H1 (cell line): Measurements from ENCODE around the gene P2RY8. TPM values are rescaled to one million over a fixed set of nuclear protein-coding genes. Genes with fewer than 3 reads are reported as not detected.

Experiments
- CTCF ChIA-PET: fragments of 300-600 bp; sonication (Branson Sonifier 250); formaldehyde crosslinking; loops from one replicate; lab custom pipeline; 2021; ENCODE audit not compliant: partially characterized antibody; lab: Charles Lee
- POLR2A ChIA-PET: fragments of 300-600 bp; sonication (Branson Sonifier 250); formaldehyde crosslinking; loops from one replicate; lab custom pipeline; 2021; ENCODE audit warnings: inconsistent platforms; ENCODE audit not compliant: partially characterized antibody; lab: Charles Lee
- DNase-seq, 2 experiments: peaks; one replicate each; pipeline versions ENCODE4 v3.0.0 to v3.0.0-alpha.2; 2010 to 2022; ENCODE audit warnings: low spot score in 2 of 2, low read depth in 1 of 2, mixed read lengths in 1 of 2
- FAIRE-seq: peaks from 2 replicates; lab custom pipeline; 2011; peaks lifted over from hg19 to GRCh38; lab: Jason Lieb, UNC
- H2AFZ ChIP-seq: 2 replicates; pipeline ENCODE4 v1.8.1; 2012; ENCODE audit warnings: low read length, inconsistent platforms
- H2AK5ac ChIP-seq: 2 replicates; pipeline ENCODE4 v1.6.1; 2013; ENCODE audit warnings: low read depth, low read length
- H2BK120ac ChIP-seq: replicated peaks from 2 replicates; pipeline ENCODE3; 2013; ENCODE audit warnings: low read depth, low read length, inconsistent platforms
- H2BK12ac ChIP-seq: 2 replicates; pipeline ENCODE4 v1.6.1; 2013; ENCODE audit warnings: low read depth, low read length
- H2BK15ac ChIP-seq: 2 replicates; pipeline ENCODE4 v1.6.1; 2013; ENCODE audit warnings: low read length
- H2BK20ac ChIP-seq: 2 replicates; pipeline ENCODE4 v1.6.1; 2013; ENCODE audit warnings: low read length
- H2BK5ac ChIP-seq: 2 replicates; pipeline ENCODE4 v1.6.1; 2013; ENCODE audit warnings: low read depth, low read length
- H3K14ac ChIP-seq: 2 replicates; pipeline ENCODE4 v1.6.1; 2013; ENCODE audit warnings: inconsistent platforms; ENCODE audit not compliant: insufficient read length
- H3K18ac ChIP-seq: 2 replicates; pipeline ENCODE4 v1.6.1; 2013; ENCODE audit warnings: low read length; ENCODE audit errors: extremely low read depth
- H3K23ac ChIP-seq: 2 replicates; pipeline ENCODE4 v1.6.1; 2013; ENCODE audit warnings: inconsistent platforms; ENCODE audit not compliant: insufficient read length
- H3K23me2 ChIP-seq: 2 replicates; pipeline ENCODE4 v1.6.1; 2013; ENCODE audit warnings: low read depth, low read length
- H3K27ac ChIP-seq: 2 replicates; pipeline ENCODE4 v1.6.1; 2011; ENCODE audit warnings: low read depth, low read length, inconsistent platforms
- H3K27me3 ChIP-seq, 4 experiments: replicated peaks in 1 of 4; 1 replicate in 1 of 4; 2 replicates in 3 of 4; pipeline versions ENCODE4 v1.6.1 to v1.8.1; 2011 to 2013; ENCODE audit warnings: low read length in 3 of 4, mild to moderate bottlenecking in 3 of 4, inconsistent platforms in 2 of 4, mixed read lengths in 2 of 4, moderate library complexity in 1 of 4; ENCODE audit not compliant: control insufficient read depth in 3 of 4, insufficient read depth in 3 of 4; ENCODE audit errors: extremely low read depth in 1 of 4
- H3K36me3 ChIP-seq, 4 experiments: 2 replicates each; pipeline versions ENCODE4 v1.6.1 to v1.8.1; 2011 to 2013; ENCODE audit warnings: mild to moderate bottlenecking in 4 of 4, low read length in 3 of 4, moderate library complexity in 2 of 4, control low read depth in 1 of 4, inconsistent platforms in 1 of 4; ENCODE audit not compliant: insufficient read depth in 4 of 4, control insufficient read depth in 2 of 4
- H3K4ac ChIP-seq: replicated peaks from 2 replicates; pipeline ENCODE3; 2013; ENCODE audit warnings: low read length, low read depth, mixed read lengths, inconsistent platforms; ENCODE audit not compliant: insufficient read length
- H3K4me1 ChIP-seq, 4 experiments: replicated peaks in 1 of 4; 1 replicate in 1 of 4; 2 replicates in 3 of 4; pipeline versions ENCODE4 v1.6.1 to v1.8.1; 2011 to 2013; ENCODE audit warnings: low read length in 3 of 4, inconsistent platforms in 2 of 4, mixed read lengths in 1 of 4; ENCODE audit not compliant: insufficient read depth in 4 of 4, control insufficient read depth in 3 of 4
- H3K4me2 ChIP-seq, 2 experiments: 2 replicates each; pipeline versions ENCODE4 v1.6.1 to v1.8.1; 2011 to 2013; ENCODE audit warnings: low read depth in 2 of 2, low read length in 2 of 2, control low read depth in 1 of 2, inconsistent platforms in 1 of 2, mild to moderate bottlenecking in 1 of 2; ENCODE audit not compliant: insufficient read depth in 1 of 2
- H3K4me3 ChIP-seq, 4 experiments: fragments of 200-600, 300-600 bp in 1 of 4; sonication (generic), shearing (Covaris generic), sonication (Bioruptor Twin) in 1 of 4; 2 replicates each; pipeline versions ENCODE4 v1.5.1 to v1.8.1; 2011 to 2016; ENCODE audit warnings: low read length in 4 of 4, low read depth in 3 of 4, control low read depth in 2 of 4, inconsistent platforms in 2 of 4, mild to moderate bottlenecking in 2 of 4, mixed read lengths in 1 of 4, moderate library complexity in 1 of 4; ENCODE audit not compliant: insufficient read depth in 2 of 4; ENCODE audit errors: extremely low read depth in 1 of 4
- H3K56ac ChIP-seq: replicated peaks from 2 replicates; pipeline ENCODE3; 2013; ENCODE audit warnings: low read depth, mild to moderate bottlenecking, mixed read lengths, low read length, inconsistent platforms; ENCODE audit not compliant: insufficient read length
- H3K79me1 ChIP-seq: 2 replicates; pipeline ENCODE4 v1.6.1; 2013; ENCODE audit warnings: low read depth, low read length, control low read depth
- H3K79me2 ChIP-seq, 2 experiments: 2 replicates each; pipeline versions ENCODE4 v1.6.1 to v1.8.1; 2012 to 2013; ENCODE audit warnings: low read length in 2 of 2, mild to moderate bottlenecking in 2 of 2, inconsistent platforms in 1 of 2; ENCODE audit not compliant: insufficient read depth in 2 of 2, control insufficient read depth in 1 of 2
- H3K9ac ChIP-seq, 4 experiments: replicated peaks in 1 of 4; 1 replicate in 1 of 4; 2 replicates in 3 of 4; pipeline versions ENCODE4 v1.6.1 to v1.8.1; 2011 to 2013; ENCODE audit warnings: low read depth in 3 of 4, low read length in 3 of 4, control low read depth in 2 of 4, mild to moderate bottlenecking in 2 of 4, moderate library complexity in 2 of 4, inconsistent platforms in 1 of 4; ENCODE audit errors: extremely low read depth in 1 of 4
- H3K9me3 ChIP-seq, 2 experiments: 2 replicates each; pipeline versions ENCODE4 v1.6.1 to v1.8.1; 2012 to 2013; ENCODE audit warnings: mild to moderate bottlenecking in 2 of 2, moderate library complexity in 2 of 2, control low read depth in 1 of 2, inconsistent platforms in 1 of 2, low read depth in 1 of 2, low read length in 1 of 2, mixed read lengths in 1 of 2; ENCODE audit not compliant: insufficient read depth in 2 of 2
- H4K20me1 ChIP-seq, 2 experiments: replicated peaks in 1 of 2; 2 replicates each; pipeline versions ENCODE3 to v1.8.1; 2011 to 2013; ENCODE audit warnings: inconsistent platforms in 2 of 2, low read length in 2 of 2, mild to moderate bottlenecking in 1 of 2; ENCODE audit not compliant: insufficient read depth in 2 of 2, control insufficient read depth in 1 of 2
- H4K5ac ChIP-seq: 2 replicates; pipeline ENCODE4 v1.6.1; 2013; ENCODE audit warnings: low read length, low read depth, mixed read lengths, inconsistent platforms; ENCODE audit not compliant: insufficient read length
- H4K8ac ChIP-seq: 2 replicates; pipeline ENCODE4 v1.8.0; 2013; ENCODE audit warnings: mild to moderate bottlenecking, moderate library complexity, low read length, inconsistent platforms; ENCODE audit not compliant: insufficient read depth; ENCODE audit errors: extremely low read depth
- H4K91ac ChIP-seq: replicated peaks from 2 replicates; pipeline ENCODE3; 2013; ENCODE audit warnings: low read length, mixed read lengths, inconsistent platforms; ENCODE audit not compliant: insufficient read length
- EZH2 ChIP-seq: fragments of 200-600 bp; sonication (generic); IDR thresholded peaks from 2 replicates; pipeline ENCODE4 v1.7.1; 2012; ENCODE audit warnings: low read depth, mild to moderate bottlenecking, moderate library complexity, low read length, inconsistent platforms; ENCODE audit not compliant: severe bottlenecking
- KDM4A ChIP-seq: IDR thresholded peaks from one replicate; pipeline ENCODE4 v1.7.1; 2012; ENCODE audit warnings: low read depth, mild to moderate bottlenecking, moderate library complexity, low read length, inconsistent platforms; ENCODE audit not compliant: severe bottlenecking
- NANOG ChIP-seq: IDR thresholded peaks from 2 replicates; pipeline ENCODE4 v1.6.1; 2011; ENCODE audit warnings: low read length, low read depth, mild to moderate bottlenecking, inconsistent platforms; ENCODE audit not compliant: insufficient read depth, poor library complexity, severe bottlenecking
- POLR2AphosphoS5 ChIP-seq: IDR thresholded peaks from 2 replicates; pipeline ENCODE4 v1.6.1; 2011; ENCODE audit warnings: low read depth, low read length
- RAD21 ChIP-seq, 2 experiments: IDR thresholded peaks in 1 of 2; conservative IDR thresholded peaks in 1 of 2; 2 replicates each; pipeline ENCODE4 v1.6.1; 2011; ENCODE audit warnings: low read depth in 2 of 2, low read length in 2 of 2, improper control_type of control experiment in 1 of 2, inconsistent platforms in 1 of 2, mild to moderate bottlenecking in 1 of 2, moderate library complexity in 1 of 2
- SAP30 ChIP-seq: fragments of 300-600 bp; sonication (generic); IDR thresholded peaks from 2 replicates; pipeline ENCODE4 v1.7.1; 2012; ENCODE audit warnings: low read length, moderate library complexity, mild to moderate bottlenecking, inconsistent platforms; ENCODE audit not compliant: insufficient read depth, insufficient replicate concordance
- WGBS, 2 experiments: shearing (Covaris generic) in 1 of 2; methylation state at CpG; one replicate each; pipeline versions ENCODE4 v1.1.6 to v1.1.7; 2013 to 2015; ENCODE audit warnings: low lambda C conversion rate in 2 of 2, mixed read lengths in 2 of 2, inconsistent platforms in 1 of 2, low coverage in 1 of 2, missing lambda C conversion rate in 1 of 2; ENCODE audit not compliant: insufficient replicate concordance in 2 of 2, insufficient coverage in 1 of 2, insufficient read length in 1 of 2; ENCODE audit errors: extremely low coverage in 1 of 2, missing lambda C conversion rate in 1 of 2; 5-methylcytosine and 5-hydroxymethylcytosine counted together
- polyA plus RNA-seq, 7 experiments: library from polyadenylated mRNA; depleted of rRNA in 3 of 7; stranded (reverse) in 5 of 7; unstranded in 2 of 7; fragments of >200 nt in 5 of 7; fragments of 200-250 nt in 2 of 7; gene quantifications; 1 replicate in 5 of 7; 2 replicates in 1 of 7; 4 replicates in 1 of 7; pipeline versions ENCODE4 v1.2.1 to v1.2.3, GENCODE V29; 2011 to 2013; ENCODE audit warnings: missing spikeins in 2 of 7, mixed read lengths in 2 of 7
- total RNA-seq: library from RNA; stranded (reverse); fragmentation: NEBNext Ultra II Directional; extraction: Animal tissue kit (Norgen Biotek cat#: 25700); gene quantifications from 2 replicates; pipeline ENCODE4 v1.2.1, GENCODE V29; 2021

P2RY8 gene
- total and polyA plus RNA-seq, 2 of the 8 experiments (the other 6 are each of a cell fraction or from before 2014, with no cell fraction given) = 0.09 to 0.15 TPM

- H3K56ac ChIP-seq = no peak overlapping the region
- H2AK5ac ChIP-seq = no peak overlapping the region
- H3K9me3 ChIP-seq = no peaks in the 10 kb centered on the region
- no peaks in the 10 kb centered on the region for H3K79me1 ChIP-seq
- H2BK12ac ChIP-seq = no peak overlapping the region; the same call in 1 of the 2 replicates
- ChIA-PET CTCF (no interaction called here), POLR2A (no interaction called here)
- H3K4ac ChIP-seq = no peak overlapping the region
- 81% methylated on average over 20 of the region's 20 CpGs; no CpG with 5 or more reads in 1 of the 2 experiments for WGBS, 2 experiments
- DNase-seq = peak in 1 of 2 experiments; percentile 41
- H4K5ac ChIP-seq = no peak overlapping the region
- H4K8ac ChIP-seq = no peak overlapping the region
- no peak overlapping the region for H3K9ac ChIP-seq
- H3K14ac ChIP-seq = no peak overlapping the region
- H4K91ac ChIP-seq = no peak overlapping the region
- no peaks in the 10 kb centered on the region for H3K36me3 ChIP-seq
- no peaks in the 10 kb centered on the region for H3K79me2 ChIP-seq
- H3K27ac ChIP-seq = no peak overlapping the region
- H2BK15ac ChIP-seq = no peak overlapping the region
- no peaks in the 10 kb centered on the region; a peak in 1 of 7 replicates for H3K27me3 ChIP-seq
- no peak overlapping the region for H3K4me3 ChIP-seq
- H3K4me1 ChIP-seq = no peaks in the 10 kb centered on the region
- H4K20me1 ChIP-seq = no peaks in the 10 kb centered on the region
- no peak overlapping the region for H3K23ac ChIP-seq
- no peak overlapping the region for H2BK5ac ChIP-seq
- no peak overlapping the region; a peak in 1 of 4 replicates for H3K4me2 ChIP-seq
- no peaks in the 10 kb centered on the region for H3K23me2 ChIP-seq
- H2AFZ ChIP-seq = no peak overlapping the region
- no peak overlapping the region for H2BK120ac ChIP-seq
- H2BK20ac ChIP-seq = 0 out of 2 replicates have a peak overlapping the region, but pooled peaks have one; percentile 48
- H3K18ac ChIP-seq = no peak overlapping the region
- no peak for FAIRE-seq
- TF ChIP-seq RAD21 (IDR thresholded peaks at IDR 0.05 in 1 of 2, conservative IDR thresholded peaks at IDR 0.05 in 1 of 2; ENCODE audit: low read depth in 2 of 2, low read length in 2 of 2) = no peak
- TF ChIP-seq SAP30 = no peak
- TF ChIP-seq POLR2AphosphoS5 = no peak
- no peak for TF ChIP-seq KDM4A
- no peak for TF ChIP-seq EZH2
- TF ChIP-seq NANOG = no peak
- TF ChIP-seq, all 59 proteins: peak for 0
These were observed 69.9 kb downstream of the P2RY8 start for GRCh38 chrX:1466971-1467561.
